WTC11 (cell line): ENCODE results near the gene ADAMTS9.

Experiments used
- ZNF121 ChIP-seq: sonication (generic); formaldehyde crosslinking; IDR thresholded peaks from 2 replicates; pipeline ENCODE4 v1.8.0; 2023; ENCODE audit warnings: missing genetic modification reagents
- TF ChIP-seq, protein P1 (sequence below): sonication (generic); formaldehyde crosslinking; IDR thresholded peaks from 2 replicates; pipeline ENCODE4 v1.8.0; 2023; ENCODE audit warnings: missing genetic modification reagents, mild to moderate bottlenecking, borderline replicate concordance

DNA sequence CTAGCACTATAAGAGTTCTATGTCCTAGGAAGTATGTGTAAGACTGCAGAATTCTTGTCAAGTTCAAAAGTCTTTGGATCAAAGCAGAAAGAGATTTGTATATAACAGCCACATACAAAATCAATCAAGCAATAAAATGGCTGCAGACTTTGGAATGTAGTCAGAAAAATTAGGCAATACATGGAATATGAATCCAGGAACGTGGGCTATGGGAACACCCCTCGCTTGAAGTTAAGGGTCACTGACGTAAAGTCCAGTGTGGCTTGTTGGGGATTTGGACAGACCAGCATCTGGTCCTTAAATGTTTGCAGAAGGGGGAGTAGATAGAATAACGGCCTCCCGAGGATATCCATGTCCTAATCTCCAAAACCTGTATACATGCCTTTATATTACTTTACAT, 178.6 kb downstream of the ADAMTS9 start:
- TF ChIP-seq ZNF121 (CRISPR knock-in tag): no peak
- TF ChIP-seq, protein P1, sequence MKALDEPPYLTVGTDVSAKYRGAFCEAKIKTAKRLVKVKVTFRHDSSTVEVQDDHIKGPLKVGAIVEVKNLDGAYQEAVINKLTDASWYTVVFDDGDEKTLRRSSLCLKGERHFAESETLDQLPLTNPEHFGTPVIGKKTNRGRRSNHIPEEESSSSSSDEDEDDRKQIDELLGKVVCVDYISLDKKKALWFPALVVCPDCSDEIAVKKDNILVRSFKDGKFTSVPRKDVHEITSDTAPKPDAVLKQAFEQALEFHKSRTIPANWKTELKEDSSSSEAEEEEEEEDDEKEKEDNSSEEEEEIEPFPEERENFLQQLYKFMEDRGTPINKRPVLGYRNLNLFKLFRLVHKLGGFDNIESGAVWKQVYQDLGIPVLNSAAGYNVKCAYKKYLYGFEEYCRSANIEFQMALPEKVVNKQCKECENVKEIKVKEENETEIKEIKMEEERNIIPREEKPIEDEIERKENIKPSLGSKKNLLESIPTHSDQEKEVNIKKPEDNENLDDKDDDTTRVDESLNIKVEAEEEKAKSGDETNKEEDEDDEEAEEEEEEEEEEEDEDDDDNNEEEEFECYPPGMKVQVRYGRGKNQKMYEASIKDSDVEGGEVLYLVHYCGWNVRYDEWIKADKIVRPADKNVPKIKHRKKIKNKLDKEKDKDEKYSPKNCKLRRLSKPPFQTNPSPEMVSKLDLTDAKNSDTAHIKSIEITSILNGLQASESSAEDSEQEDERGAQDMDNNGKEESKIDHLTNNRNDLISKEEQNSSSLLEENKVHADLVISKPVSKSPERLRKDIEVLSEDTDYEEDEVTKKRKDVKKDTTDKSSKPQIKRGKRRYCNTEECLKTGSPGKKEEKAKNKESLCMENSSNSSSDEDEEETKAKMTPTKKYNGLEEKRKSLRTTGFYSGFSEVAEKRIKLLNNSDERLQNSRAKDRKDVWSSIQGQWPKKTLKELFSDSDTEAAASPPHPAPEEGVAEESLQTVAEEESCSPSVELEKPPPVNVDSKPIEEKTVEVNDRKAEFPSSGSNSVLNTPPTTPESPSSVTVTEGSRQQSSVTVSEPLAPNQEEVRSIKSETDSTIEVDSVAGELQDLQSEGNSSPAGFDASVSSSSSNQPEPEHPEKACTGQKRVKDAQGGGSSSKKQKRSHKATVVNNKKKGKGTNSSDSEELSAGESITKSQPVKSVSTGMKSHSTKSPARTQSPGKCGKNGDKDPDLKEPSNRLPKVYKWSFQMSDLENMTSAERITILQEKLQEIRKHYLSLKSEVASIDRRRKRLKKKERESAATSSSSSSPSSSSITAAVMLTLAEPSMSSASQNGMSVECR (CRISPR knock-in tag): no peak
